Colonic mucosa (tissue), 4 donors: Measurements from ENCODE around the gene KRTAP9-6. TPM values are rescaled to one million over a fixed set of nuclear protein-coding genes. Genes with fewer than 3 reads are reported as not detected.

Experiments
- DNase-seq: peaks from one replicate; pipeline ENCODE4 v3.0.0-alpha.2; 2020
- H3K27ac ChIP-seq: fragments of 200-600 bp; one replicate; pipeline ENCODE4 v1.8.0; 2021
- H3K27me3 ChIP-seq: fragments of 200-600 bp; one replicate; pipeline ENCODE4 v1.8.0; 2021
- H3K36me3 ChIP-seq: fragments of 200-600 bp; one replicate; pipeline ENCODE4 v1.8.0; 2021
- H3K4me1 ChIP-seq: fragments of 200-600 bp; one replicate; pipeline ENCODE4 v1.8.0; 2021; ENCODE audit warnings: mild to moderate bottlenecking
- H3K4me3 ChIP-seq: fragments of 200-600 bp; one replicate; pipeline ENCODE4 v1.8.0; 2021
- H3K9ac ChIP-seq, 2 donors: one replicate each; pipeline ENCODE4 v1.7.0; 2013; ENCODE audit warnings: control low read depth in 2 of 2, low read depth in 2 of 2, low read length in 2 of 2
- H3K9me3 ChIP-seq: fragments of 200-600 bp; one replicate; pipeline ENCODE4 v1.8.0; 2021
- CTCF ChIP-seq: fragments of 200-600 bp; IDR thresholded peaks from one replicate; pipeline ENCODE4 v1.8.0; 2022; ENCODE audit warnings: antibody characterized with exemption, mild to moderate bottlenecking
- intact Hi-C: fragments of 100-400 bp; cut with DNase I; formaldehyde crosslinking; loops from one replicate; pipeline ENCODE4 v1.14.1; 2022
- total RNA-seq, 2 donors: library from RNA; stranded (reverse); fragmentation: NEBNext Ultra II Directional in 1 of 2; extraction: Animal tissue kit (Norgen Biotek cat#: 25700) in 1 of 2; gene quantifications; one replicate each; pipeline ENCODE4 v1.2.1, GENCODE V29; 2021
- donor health status: healthy.
- donor health status: DM: no; HTN: no; CAD: no.
- donor health status: DM: no; HTN: no; CAD: no.

KRTAP9-6 gene
- total RNA-seq, 2 donors from 2014 or later, result not detected

- no peaks in the 10 kb centered on the region for H3K27me3 ChIP-seq
- H3K27ac ChIP-seq, result no peak overlapping the region
- no peaks in the 10 kb centered on the region for H3K9me3 ChIP-seq
- intact Hi-C loops, result no loop called here
- no peak for DNase-seq
- H3K36me3 ChIP-seq, result no peaks in the 10 kb centered on the region
- H3K9ac ChIP-seq, result no peak overlapping the region
- no peaks in the 10 kb centered on the region for H3K4me1 ChIP-seq
- H3K4me3 ChIP-seq, result no peak overlapping the region
- TF ChIP-seq CTCF, result no peak
Measured at GRCh38 chr17:41284546-41284945, 19.4 kb downstream of the KRTAP9-6 start.

- Histone ChIP-seq H3K9ac (no peak overlapping the region), H3K27me3 (no peaks in the 10 kb centered on the region), H3K27ac (no peak overlapping the region), H3K9me3 (no peaks in the 10 kb centered on the region), H3K36me3 (no peaks in the 10 kb centered on the region), H3K4me1 (no peaks in the 10 kb centered on the region), H3K4me3 (no peak overlapping the region)
- intact Hi-C loops, result no loop called here
- no peak for DNase-seq
- TF ChIP-seq CTCF, result no peak
Measured at GRCh38 chr17:41287050-41287449, 21.9 kb downstream of the KRTAP9-6 start.

GRCh38 chr17:41294016-41294415 lies 28.8 kb downstream of the KRTAP9-6 start:
- intact Hi-C loops, result no loop called here
- Histone ChIP-seq H3K36me3 (no peaks in the 10 kb centered on the region), H3K27me3 (no peaks in the 10 kb centered on the region), H3K9ac (no peak overlapping the region), H3K9me3 (no peaks in the 10 kb centered on the region), H3K27ac (no peak overlapping the region), H3K4me3 (no peak overlapping the region), H3K4me1 (no peaks in the 10 kb centered on the region)
- no peak for TF ChIP-seq CTCF
- DNase-seq, result no peak

- DNase-seq, result no peak
- H3K36me3 ChIP-seq, result no peaks in the 10 kb centered on the region
- H3K9ac ChIP-seq, result no peak overlapping the region
- intact Hi-C loops, result no loop called here
- no peaks in the 10 kb centered on the region for H3K4me1 ChIP-seq
- no peak overlapping the region for H3K4me3 ChIP-seq
- H3K9me3 ChIP-seq, result no peaks in the 10 kb centered on the region
- no peaks in the 10 kb centered on the region for H3K27me3 ChIP-seq
- H3K27ac ChIP-seq, result no peak overlapping the region
- no peak for TF ChIP-seq CTCF
Measured at GRCh38 chr17:41296846-41297245, 31.7 kb downstream of the KRTAP9-6 start.

- no peaks in the 10 kb centered on the region for H3K4me1 ChIP-seq
- H3K9me3 ChIP-seq, result no peaks in the 10 kb centered on the region
- DNase-seq, result no peak
- H3K27ac ChIP-seq, result no peak overlapping the region
- intact Hi-C loops, result no loop called here
- H3K9ac ChIP-seq, result no peak overlapping the region
- H3K4me3 ChIP-seq, result no peak overlapping the region
- no peaks in the 10 kb centered on the region for H3K27me3 ChIP-seq
- no peak for TF ChIP-seq CTCF
- H3K36me3 ChIP-seq, result no peaks in the 10 kb centered on the region
Measured at GRCh38 chr17:41298458-41299135, 33.4 kb downstream of the KRTAP9-6 start.
